Measurements from ENCODE around the gene ACAP2. TPM values are rescaled to one million over a fixed set of nuclear protein-coding genes. Genes with fewer than 3 reads are reported as not detected.

Gene ACAP2
- total RNA-seq, 1 experiment from 2014 or later: 19.8 TPM

Other genes starting within 250 kb of the ACAP2 start
- gene XXYLT1, start 171.9 kb downstream of the ACAP2 start, total RNA-seq (2014; rRNA removed; shearing (Covaris generic); ENCODE audit: low replicate concordance): 29.4 and 45.9 TPM in 2 replicates
- gene PPP1R2, start 100.3 kb upstream of the ACAP2 start, total RNA-seq (2014; rRNA removed; shearing (Covaris generic); ENCODE audit: low replicate concordance): 40.7 and 77.8 TPM in 2 replicates
- not detected in 2 replicates for gene APOD, start 140.9 kb upstream of the ACAP2 start, total RNA-seq (2014; rRNA removed; shearing (Covaris generic); ENCODE audit: low replicate concordance)

Measured in Caki2 (cell line).